HL-60 (cell line): ENCODE data around the gene GNA14.

Source experiments
- CTCF ChIP-seq: IDR thresholded peaks from one replicate; pipeline ENCODE4 v1.5.1; 2011; ENCODE audit warnings: low read length, control low read depth, inconsistent platforms; ENCODE audit not compliant: insufficient read depth
- POLR2AphosphoS5 ChIP-seq: IDR thresholded peaks from 2 replicates; pipeline ENCODE4 v1.6.1; 2012; ENCODE audit warnings: low read depth

GRCh38 chr9:77475641-77476473 is 172.3 kb downstream of the GNA14 start:
- TF ChIP-seq CTCF (no peak), POLR2AphosphoS5 (no peak)
